Activated CD8-positive, alpha-beta T cell treated with anti-CD3 and anti-CD28 coated beads, Interleukin-2, amount 10 ng/mL, durations not matched to agents 7 days and 5 days (primary cell): ENCODE measurements around the gene ISY1. TPM values are rescaled to one million over a fixed set of nuclear protein-coding genes. Genes with fewer than 3 reads are reported as not detected.

Source experiments
- ATAC-seq: fragments of 150-1000 bp; cut with Tn5 transposase; one replicate; pipeline ENCODE4 v1.10.0; 2021; ENCODE audit warnings: moderate library complexity
- CTCF ChIA-PET: fragments of 350-600 bp; sonication (Branson Sonifier 250); formaldehyde crosslinking; loops from one replicate; lab custom pipeline; 2021; ENCODE audit warnings: antibody characterized with exemption; lab: Charles Lee
- POLR2A ChIA-PET: fragments of 350-600 bp; sonication (Branson Sonifier 250); formaldehyde crosslinking; loops from one replicate; lab custom pipeline; 2021; ENCODE audit warnings: antibody characterized with exemption; lab: Charles Lee
- DNase-seq: peaks from one replicate; pipeline ENCODE4 v3.0.0-alpha.2; 2020
- H3K27ac Mint-ChIP-seq: one replicate; pipeline ENCODE4 v1.8.0; 2021; ENCODE audit warnings: mild to moderate bottlenecking, mixed read lengths
- H3K27me3 Mint-ChIP-seq: one replicate; pipeline ENCODE4 v1.8.0; 2021; ENCODE audit warnings: low read depth, mixed read lengths
- H3K36me3 Mint-ChIP-seq: one replicate; pipeline ENCODE4 v1.8.0; 2021; ENCODE audit warnings: low read depth, mixed read lengths
- H3K4me1 Mint-ChIP-seq: one replicate; pipeline ENCODE4 v1.8.0; 2021; ENCODE audit warnings: low read depth, mixed read lengths
- H3K4me3 Mint-ChIP-seq: one replicate; pipeline ENCODE4 v1.8.0; 2021; ENCODE audit warnings: mild to moderate bottlenecking, mixed read lengths
- H3K9me3 Mint-ChIP-seq: one replicate; pipeline ENCODE4 v1.8.0; 2022; ENCODE audit warnings: mixed read lengths; ENCODE audit not compliant: insufficient read depth
- total RNA-seq, 2 experiments: library from RNA; stranded (reverse); gene quantifications; one replicate each; pipeline ENCODE4 v1.2.3, GENCODE V29; 2021

The ISY1 gene
- total RNA-seq, 2 experiments from 2014 or later: 57.9 to 65.7 TPM

DNA sequence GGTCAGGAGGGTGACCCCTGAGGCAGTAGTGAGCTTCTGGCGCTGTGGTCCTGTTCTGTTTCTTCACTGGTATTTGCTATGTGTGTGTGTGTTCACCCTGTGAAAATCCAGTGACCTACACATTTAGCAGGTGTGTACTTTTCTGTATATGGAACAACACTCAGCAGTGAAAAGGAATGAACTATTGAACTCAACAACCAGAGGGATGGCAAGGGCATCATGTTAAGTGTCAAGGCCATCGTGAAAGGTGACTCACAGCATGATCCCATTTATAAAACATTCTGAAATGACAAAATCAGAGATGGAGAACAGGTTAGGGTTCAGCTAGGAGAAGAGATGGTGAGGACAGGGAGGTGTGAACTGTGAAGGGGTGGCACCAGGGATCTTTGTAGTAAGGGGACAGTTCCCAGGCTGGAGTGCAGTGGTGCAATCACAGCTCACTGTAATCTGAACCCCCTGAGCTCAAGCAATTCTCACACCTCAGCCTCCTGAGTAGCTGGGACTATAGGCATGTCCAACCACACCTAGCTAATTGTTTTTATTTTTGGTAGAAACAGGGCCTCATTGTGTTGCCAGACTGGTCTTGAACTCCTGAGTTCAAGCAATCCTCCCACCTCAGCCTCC, 29.3 kb downstream of the ISY1 start:
- H3K27ac Mint-ChIP-seq: peak overlapping the region; percentile 23
- H3K27me3 Mint-ChIP-seq: no peaks in the 10 kb centered on the region
- no peak for DNase-seq
- no peak for ATAC-seq
- peaks cover 11% of the 10 kb centered on the region for H3K4me1 Mint-ChIP-seq
- no peak overlapping the region for H3K4me3 Mint-ChIP-seq
- peaks cover 47% of the 10 kb centered on the region for H3K36me3 Mint-ChIP-seq
- no peaks in the 10 kb centered on the region for H3K9me3 Mint-ChIP-seq
- POLR2A ChIA-PET: interaction anchor here (1.4 to 4.0 kb wide), 2 partner anchors 10 to 184 kb away, joined by 3 to 24 read pairs; partner anchors contain the start of gene RAB43
- CTCF ChIA-PET: interaction anchor here (1.3 to 4.1 kb wide), 6 partner anchors 10 to 162 kb away, joined by 3 to 17 read pairs (median 6); partner anchors contain the start of gene RAB43

DNA sequence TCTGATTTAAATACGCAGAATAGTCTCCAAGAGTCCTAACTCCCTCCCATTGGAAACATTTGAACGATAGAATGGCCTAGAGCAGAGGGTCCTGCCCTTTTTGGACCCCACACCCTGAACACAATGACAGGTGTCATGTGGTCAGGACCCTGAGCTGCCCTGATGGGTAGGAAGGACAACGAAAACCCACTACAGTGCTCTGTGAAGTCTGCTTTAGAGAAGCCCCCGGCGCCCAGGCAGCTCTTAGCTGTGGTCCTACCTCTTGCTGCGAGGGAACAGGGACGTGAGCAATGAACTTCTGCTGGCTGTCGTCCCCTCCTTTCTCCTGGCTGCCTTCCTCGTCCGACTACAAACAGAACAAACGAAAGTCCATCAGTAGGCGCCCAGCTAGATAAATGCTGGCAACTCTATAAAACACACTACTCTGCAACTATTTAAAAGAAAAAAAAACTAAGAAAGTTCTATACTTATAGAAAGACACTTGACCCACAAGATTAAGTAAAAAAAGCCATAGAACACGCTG, 30.5 kb downstream of the ISY1 start:
- CTCF ChIA-PET: interaction anchor here (2.0 to 4.1 kb wide), 4 partner anchors 9 to 161 kb away, joined by 4 to 17 read pairs (median 10); partner anchors contain the start of gene RAB43

DNA sequence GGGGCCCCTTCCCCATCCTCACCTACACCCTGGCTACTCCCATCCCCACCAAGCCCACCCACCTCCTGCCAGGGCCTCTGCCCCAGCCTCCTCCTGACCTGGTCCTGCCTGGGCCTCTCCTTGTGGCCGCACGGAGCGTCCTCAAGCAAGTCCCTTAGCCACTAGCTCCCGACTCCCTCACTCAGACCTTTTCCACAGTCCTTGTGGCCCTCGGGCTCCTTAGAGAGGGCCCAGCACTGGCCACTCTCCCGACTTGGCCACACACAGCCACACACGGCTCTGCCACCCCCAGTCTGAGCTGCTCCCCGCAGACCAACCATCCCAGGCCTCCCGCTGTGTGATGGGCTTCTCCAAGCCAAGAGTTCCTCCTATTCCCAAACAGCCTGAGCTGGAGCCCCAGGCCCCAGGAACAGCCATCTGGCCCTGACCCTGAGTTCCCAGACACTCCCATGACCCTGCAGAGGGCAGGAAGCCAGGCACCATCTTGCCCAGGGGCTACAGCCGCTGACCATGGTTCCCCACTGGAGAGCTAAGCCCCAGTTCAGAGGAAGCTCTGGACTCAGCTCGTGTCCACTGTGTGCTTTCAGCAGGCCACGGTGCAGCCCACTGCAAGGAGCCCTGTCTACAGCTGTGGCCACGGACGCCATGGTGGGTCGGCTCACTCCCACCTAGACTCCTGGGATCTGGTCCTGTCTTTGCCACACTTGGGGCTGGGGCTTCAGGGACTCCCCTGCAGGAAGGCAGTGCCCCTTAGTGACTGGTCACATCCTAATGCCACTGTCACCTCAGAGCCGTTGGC, 32.3 kb downstream of the ISY1 start:
- Mint-ChIP-seq H3K4me1 (peaks cover 14% of the 10 kb centered on the region), H3K27me3 (no peaks in the 10 kb centered on the region), H3K4me3 (no peak overlapping the region), H3K9me3 (no peaks in the 10 kb centered on the region), H3K36me3 (peaks cover 42% of the 10 kb centered on the region), H3K27ac (peak overlapping the region; percentile 19)
- ChIA-PET POLR2A (interaction anchor here (0.8 to 1.1 kb wide), 2 partner anchors 10 to 135 kb away, joined by 3 read pairs; no protein-coding TSS in a partner anchor), CTCF (no interaction called here)
- DNase-seq: no peak
- ATAC-seq: no peak

More for the DNA sequence above, 30.5 kb downstream of the ISY1 start:
- no peak overlapping the region for H3K4me3 Mint-ChIP-seq
- no peak for ATAC-seq
- DNase-seq: no peak
- POLR2A ChIA-PET: no interaction called here
- no peaks in the 10 kb centered on the region for H3K27me3 Mint-ChIP-seq
- peaks cover 11% of the 10 kb centered on the region for H3K4me1 Mint-ChIP-seq
- H3K36me3 Mint-ChIP-seq: peaks cover 52% of the 10 kb centered on the region
- no peaks in the 10 kb centered on the region for H3K9me3 Mint-ChIP-seq
- H3K27ac Mint-ChIP-seq: no peak overlapping the region

DNA sequence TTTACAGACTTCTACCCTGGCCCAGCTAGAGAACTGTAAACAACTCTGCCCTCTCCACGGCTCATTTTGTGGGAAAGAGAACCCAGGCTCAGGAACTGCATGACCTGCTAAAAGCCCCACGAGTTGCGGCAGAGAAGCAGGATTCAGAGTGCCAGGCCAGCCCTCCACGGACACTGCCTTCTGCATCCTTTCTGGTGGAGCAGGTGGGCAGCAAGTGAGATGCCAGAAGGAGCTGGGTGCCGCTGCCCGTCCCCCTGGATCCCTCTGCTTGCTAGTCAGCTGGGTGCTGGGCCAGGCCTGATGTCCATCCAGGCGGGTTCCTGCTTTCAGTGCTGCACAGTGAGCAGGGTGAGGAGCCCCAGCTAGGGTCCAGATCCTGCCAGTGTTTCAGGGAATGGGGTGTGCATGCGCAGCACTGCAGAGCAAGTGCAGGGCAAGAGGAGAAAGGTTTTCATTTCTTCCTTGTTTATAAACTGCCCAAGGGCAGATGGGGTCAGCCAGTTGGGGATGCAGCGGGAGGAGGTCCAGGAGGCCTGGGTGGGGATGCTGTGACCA, 34.1 kb downstream of the ISY1 start:
- no peak for DNase-seq
- H3K4me3 Mint-ChIP-seq: no peak overlapping the region
- CTCF ChIA-PET: no interaction called here
- POLR2A ChIA-PET: no interaction called here
- H3K4me1 Mint-ChIP-seq: peaks cover 18% of the 10 kb centered on the region
- H3K9me3 Mint-ChIP-seq: no peaks in the 10 kb centered on the region
- H3K27ac Mint-ChIP-seq: peak overlapping the region; percentile 41
- H3K36me3 Mint-ChIP-seq: peaks cover 27% of the 10 kb centered on the region
- no peak for ATAC-seq
- H3K27me3 Mint-ChIP-seq: no peaks in the 10 kb centered on the region

DNA sequence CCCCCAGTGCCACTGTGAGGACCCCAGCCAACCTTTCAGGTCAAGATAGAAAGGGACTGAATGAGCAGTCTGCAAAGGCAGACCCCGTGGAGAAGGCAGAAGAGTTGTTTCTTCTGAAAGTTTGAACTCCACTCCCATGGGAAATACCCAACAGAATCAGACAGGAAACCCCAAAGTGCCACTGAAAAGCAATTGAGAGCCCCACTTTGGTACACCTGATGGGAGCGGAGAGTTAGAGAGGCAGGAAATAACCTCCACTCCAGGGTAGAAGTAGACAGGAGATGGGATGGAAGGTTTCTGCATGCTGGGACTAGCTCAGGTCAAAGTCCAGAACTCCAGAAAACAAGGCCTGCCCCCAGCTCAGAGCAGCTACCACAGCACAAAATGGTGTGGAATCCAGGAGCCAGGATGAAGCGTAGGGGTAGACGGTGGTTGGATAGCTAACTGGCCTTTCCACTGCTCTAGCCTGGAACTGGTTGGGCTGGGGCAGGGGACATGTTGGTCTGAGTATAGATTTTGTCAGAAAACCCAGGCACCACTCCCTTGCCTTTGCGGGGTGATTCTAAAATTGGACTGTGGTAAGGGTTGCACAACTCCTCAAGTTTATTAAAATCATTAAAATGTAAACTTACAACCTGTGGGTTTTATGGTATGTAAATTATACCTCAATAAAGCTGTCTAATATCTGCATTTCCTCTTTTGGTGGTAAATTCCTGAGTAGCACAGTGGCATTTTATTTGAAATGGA, 37.4 kb downstream of the ISY1 start:
- CTCF ChIA-PET: interaction anchor here (0.8 to 8.9 kb wide), 6 partner anchors 39 to 153 kb away, joined by 3 to 102 read pairs (median 28); no protein-coding TSS in a partner anchor
- H3K4me3 Mint-ChIP-seq: no peak overlapping the region
- no peaks in the 10 kb centered on the region for H3K27me3 Mint-ChIP-seq
- H3K27ac Mint-ChIP-seq: peak overlapping the region; percentile 67
- H3K36me3 Mint-ChIP-seq: peaks cover 35% of the 10 kb centered on the region
- peaks cover 26% of the 10 kb centered on the region for H3K4me1 Mint-ChIP-seq
- no peaks in the 10 kb centered on the region for H3K9me3 Mint-ChIP-seq
- POLR2A ChIA-PET: interaction anchor here (0.7 to 6.3 kb wide), 4 partner anchors 9 to 192 kb away, joined by 3 to 103 read pairs (median 37); a partner anchor contains a TSS
- no peak for DNase-seq
- ATAC-seq: no peak

DNA sequence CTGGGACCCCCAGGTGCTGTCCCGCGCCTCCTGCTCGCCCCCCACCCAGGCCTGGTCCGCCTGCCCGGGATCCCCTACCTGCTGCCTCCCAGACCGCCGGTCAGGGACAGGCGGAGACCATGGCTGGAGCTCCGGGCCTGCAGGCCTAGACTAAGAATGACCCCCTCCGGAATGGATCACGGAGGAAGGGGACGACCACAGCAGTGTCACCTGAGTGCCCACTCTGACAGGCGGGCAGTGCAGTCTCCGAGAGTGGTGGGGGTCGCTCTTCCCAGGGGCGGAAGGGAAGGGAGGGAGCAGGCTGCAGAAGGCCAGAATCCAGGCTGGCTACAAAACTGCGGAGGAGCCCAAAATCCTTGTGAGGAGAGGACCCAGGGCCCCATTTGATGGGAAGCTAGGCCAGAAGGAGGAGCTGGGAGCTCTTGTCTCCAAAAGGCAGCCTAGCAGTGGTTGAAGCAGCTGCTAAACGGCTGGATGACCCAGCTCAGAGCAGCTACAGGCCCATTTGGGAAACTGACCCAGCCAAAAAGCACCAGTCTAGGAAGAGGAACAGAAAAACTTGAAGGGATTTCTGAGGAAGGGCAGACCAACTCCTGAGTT, 38.4 kb downstream of the ISY1 start:
- ATAC-seq: no peak
- peaks cover 36% of the 10 kb centered on the region for H3K4me1 Mint-ChIP-seq
- H3K4me3 Mint-ChIP-seq: peak overlapping the region; percentile 54
- ChIA-PET CTCF (interaction anchor here (1.1 to 8.9 kb wide), 9 partner anchors 13 to 152 kb away, joined by 3 to 102 read pairs (median 11); no protein-coding TSS in a partner anchor), POLR2A (interaction anchor here (1.1 to 7.2 kb wide), 13 partner anchors 10 to 193 kb away, joined by 3 to 103 read pairs (median 34); partner anchors contain the start of genes CNBP and HMCES)
- H3K9me3 Mint-ChIP-seq: no peaks in the 10 kb centered on the region
- H3K27me3 Mint-ChIP-seq: no peaks in the 10 kb centered on the region
- DNase-seq: no peak
- H3K27ac Mint-ChIP-seq: peak overlapping the region; percentile 67
- peaks cover 43% of the 10 kb centered on the region for H3K36me3 Mint-ChIP-seq

DNA sequence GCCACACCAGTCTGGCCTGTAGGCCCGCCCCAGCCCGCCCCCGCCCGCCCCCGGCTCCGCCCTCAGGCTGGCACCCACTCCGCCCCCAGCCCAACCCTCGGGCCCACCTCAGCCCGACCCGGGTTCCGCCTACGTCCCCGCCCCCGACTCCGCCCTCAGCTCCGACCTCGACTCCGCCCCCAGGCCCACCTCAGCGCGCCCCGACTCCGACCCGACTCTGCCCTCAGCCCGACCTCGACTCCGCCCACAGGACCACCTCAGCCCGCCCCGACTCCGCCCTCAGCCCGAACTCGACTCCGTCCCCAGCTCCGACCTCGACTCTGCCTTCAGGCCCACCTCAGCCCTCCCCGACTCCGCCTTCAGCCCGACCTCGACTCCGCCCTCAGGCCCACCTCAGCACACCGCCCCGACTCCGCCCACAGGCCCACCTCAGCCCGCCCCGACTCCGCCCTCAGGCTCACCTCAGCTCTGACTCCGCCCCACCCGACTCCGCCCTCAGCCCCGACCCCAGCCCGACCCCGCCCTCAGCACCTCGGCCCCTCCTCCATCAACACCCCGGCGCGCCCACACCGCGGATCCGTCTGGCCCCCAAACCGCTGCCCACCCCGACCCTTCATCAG, 39.0 kb downstream of the ISY1 start, which contains the start of gene RAB43:
TSS of gene RAB43 (minus strand) at position 13 of the 620 bp plus-strand sequence. CDS start 315 bp downstream, outside the sequence.
- ATAC-seq (peak; percentile 56), DNase-seq (peak; percentile 93)
- ChIA-PET CTCF (interaction anchor here (0.6 to 8.9 kb wide), 12 partner anchors 9 to 243 kb away, joined by 3 to 102 read pairs (median 4); no protein-coding TSS in a partner anchor), POLR2A (interaction anchor here (0.6 to 7.2 kb wide), 26 partner anchors 11 to 449 kb away, joined by 3 to 103 read pairs (median 6); partner anchors contain the start of genes CNBP, COPG1, HMCES and IFT122)
- no peaks in the 10 kb centered on the region for H3K9me3 Mint-ChIP-seq
- no peaks in the 10 kb centered on the region for H3K27me3 Mint-ChIP-seq
- H3K4me3 Mint-ChIP-seq: peak within 1 kb of the TSS; percentile 84
- H3K27ac Mint-ChIP-seq: peak within 1 kb of the TSS; percentile 96
- H3K4me1 Mint-ChIP-seq: peaks cover 42% of the 10 kb centered on the region
- H3K36me3 Mint-ChIP-seq: peaks cover 46% of the 10 kb centered on the region

DNA sequence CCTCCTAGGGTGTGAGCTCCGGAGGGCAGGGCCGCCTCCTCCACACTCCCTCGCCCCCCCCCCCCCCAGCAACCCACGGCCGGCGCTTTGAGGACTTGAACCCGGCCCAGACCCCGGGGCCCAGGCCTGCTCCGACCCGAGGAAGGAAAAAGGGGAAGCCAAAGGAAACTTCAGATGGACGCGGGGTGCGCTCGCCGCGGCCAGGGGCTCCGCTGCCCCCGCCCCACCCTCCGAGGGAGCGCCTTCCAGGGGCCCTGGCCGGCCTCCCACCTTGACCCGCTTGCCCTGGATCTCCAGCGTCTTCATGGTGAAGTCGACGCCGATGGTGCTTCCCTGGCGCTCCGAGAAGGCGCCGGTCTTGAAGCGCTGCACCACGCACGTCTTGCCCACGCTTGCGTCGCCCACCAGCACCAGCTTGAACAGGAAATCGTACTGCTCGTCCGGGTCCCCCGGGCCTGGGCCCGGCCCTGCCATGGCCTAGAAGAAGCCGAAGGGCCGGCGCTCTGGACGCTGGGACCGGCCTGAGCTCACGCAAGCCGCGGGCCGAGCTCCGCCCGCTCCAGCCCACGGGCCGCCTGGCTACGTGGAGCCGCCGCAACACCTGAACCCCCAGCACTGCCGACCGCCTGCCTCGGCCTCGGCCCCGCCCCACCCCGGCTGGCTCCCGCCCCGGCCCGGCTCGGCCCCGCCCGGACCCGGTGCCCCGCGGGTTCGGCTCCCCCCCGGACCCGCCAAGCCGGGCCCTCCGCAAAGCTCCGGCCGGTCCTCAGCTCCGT, 39.7 kb downstream of the ISY1 start:
- Mint-ChIP-seq H3K9me3 (no peaks in the 10 kb centered on the region), H3K4me1 (peaks cover 48% of the 10 kb centered on the region), H3K27ac (peak overlapping the region; percentile 96), H3K36me3 (peaks cover 47% of the 10 kb centered on the region), H3K4me3 (peak overlapping the region; percentile 84), H3K27me3 (no peaks in the 10 kb centered on the region)
- CTCF ChIA-PET: interaction anchor here (0.6 to 8.9 kb wide), 16 partner anchors 8 to 242 kb away, joined by 3 to 102 read pairs (median 4); no protein-coding TSS in a partner anchor
- POLR2A ChIA-PET: interaction anchor here (0.6 to 7.2 kb wide), 34 partner anchors 11 to 448 kb away, joined by 3 to 103 read pairs (median 4); partner anchors contain the start of genes CFAP92, CNBP, COPG1 and HMCES
- ATAC-seq (peak; percentile 30), DNase-seq (peak; percentile 57)

DNA sequence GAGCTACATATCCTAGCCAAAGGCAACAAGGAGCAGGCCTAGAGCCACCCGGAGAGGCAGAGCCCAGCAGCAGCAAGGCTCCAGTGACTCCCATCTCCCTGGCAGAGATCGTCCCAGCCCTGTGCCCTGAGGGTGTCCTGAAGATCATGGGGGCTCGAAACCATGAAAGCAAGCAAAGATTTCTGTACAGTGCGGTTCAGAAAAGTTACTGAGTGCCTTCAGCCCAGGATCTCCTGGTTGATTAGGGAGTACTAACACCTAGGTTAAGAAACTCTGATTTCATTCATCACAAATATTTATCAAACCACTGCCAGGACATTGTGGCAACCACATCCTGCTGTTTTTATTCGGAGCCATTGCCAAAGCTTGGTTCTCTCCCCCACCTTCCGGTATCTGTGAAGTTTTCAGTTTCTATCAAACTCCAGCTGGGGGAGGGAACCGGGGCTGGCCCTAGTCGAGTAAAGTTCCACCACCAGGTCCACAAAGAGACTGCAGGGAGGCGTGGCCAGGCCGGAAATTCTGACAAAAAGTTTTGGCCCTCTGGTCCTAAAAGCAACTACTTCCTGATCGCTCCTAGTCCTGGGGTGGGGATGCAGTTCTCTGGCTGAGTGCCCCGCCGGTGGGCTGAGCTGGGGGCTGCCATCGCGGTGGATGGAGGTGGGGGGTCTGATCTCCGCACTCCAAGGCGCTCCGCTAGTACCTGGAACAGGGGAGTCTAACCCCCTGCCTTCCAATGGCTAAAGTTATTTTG, 40.4 kb downstream of the ISY1 start:
- POLR2A ChIA-PET: interaction anchor here (0.6 to 7.2 kb wide), 27 partner anchors 11 to 440 kb away, joined by 3 to 103 read pairs (median 6); partner anchors contain the start of genes CFAP92, CNBP, COPG1 and HMCES
- Mint-ChIP-seq H3K36me3 (peaks cover 49% of the 10 kb centered on the region), H3K4me1 (peaks cover 56% of the 10 kb centered on the region), H3K4me3 (peak overlapping the region; percentile 84), H3K27ac (peak overlapping the region; percentile 91), H3K9me3 (no peaks in the 10 kb centered on the region), H3K27me3 (no peaks in the 10 kb centered on the region)
- ATAC-seq (peak; percentile 69), DNase-seq (peak; percentile 98)
- CTCF ChIA-PET: interaction anchor here (1.2 to 8.9 kb wide), 8 partner anchors 42 to 150 kb away, joined by 3 to 102 read pairs (median 20); no protein-coding TSS in a partner anchor
